HG03558 (cell line): ENCODE data around the gene OAS2.
"Not testable (repeated sequence)": the region's sequence is repeated elsewhere in the genome, so short reads cannot be mapped to it uniquely, and the experiment has no call there.

Experiments
- ATAC-seq: cut with Tn5 transposase; IDR thresholded peaks from one replicate; pipeline ENCODE4 v1.9.1; 2021; ENCODE audit warnings: moderate number of reproducible peaks; ENCODE audit not compliant: unreplicated experiment; ENCODE audit errors: extremely low read depth

Gene OAS2

DNA sequence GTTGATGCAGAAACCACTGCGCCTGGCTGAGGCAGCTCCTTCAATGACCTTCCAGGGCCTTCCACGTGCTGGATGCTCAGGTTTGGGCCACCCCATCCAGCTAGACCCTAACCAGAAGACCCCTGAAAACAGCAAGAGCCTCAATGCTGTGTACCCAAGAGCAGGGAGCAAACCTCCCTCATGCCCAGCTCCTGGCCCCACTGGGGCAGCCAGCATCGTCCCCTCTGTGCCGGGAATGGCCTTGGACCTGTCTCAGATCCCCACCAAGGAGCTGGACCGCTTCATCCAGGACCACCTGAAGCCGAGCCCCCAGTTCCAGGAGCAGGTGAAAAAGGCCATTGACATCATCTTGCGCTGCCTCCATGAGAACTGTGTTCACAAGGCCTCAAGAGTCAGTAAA, 29.5 kb upstream of the OAS2 start:
- ATAC-seq: no peak

DNA sequence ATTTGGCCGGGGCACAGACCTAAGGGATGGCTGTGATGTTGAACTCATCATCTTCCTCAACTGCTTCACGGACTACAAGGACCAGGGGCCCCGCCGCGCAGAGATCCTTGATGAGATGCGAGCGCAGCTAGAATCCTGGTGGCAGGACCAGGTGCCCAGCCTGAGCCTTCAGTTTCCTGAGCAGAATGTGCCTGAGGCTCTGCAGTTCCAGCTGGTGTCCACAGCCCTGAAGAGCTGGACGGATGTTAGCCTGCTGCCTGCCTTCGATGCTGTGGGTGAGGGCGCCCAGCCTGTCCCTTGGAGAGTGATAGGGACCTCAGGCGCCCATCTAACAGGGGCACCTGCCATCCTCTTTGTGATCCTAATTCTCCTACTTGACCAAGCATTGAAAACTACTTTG, 27.6 kb upstream of the OAS2 start:
- ATAC-seq: no peak

DNA sequence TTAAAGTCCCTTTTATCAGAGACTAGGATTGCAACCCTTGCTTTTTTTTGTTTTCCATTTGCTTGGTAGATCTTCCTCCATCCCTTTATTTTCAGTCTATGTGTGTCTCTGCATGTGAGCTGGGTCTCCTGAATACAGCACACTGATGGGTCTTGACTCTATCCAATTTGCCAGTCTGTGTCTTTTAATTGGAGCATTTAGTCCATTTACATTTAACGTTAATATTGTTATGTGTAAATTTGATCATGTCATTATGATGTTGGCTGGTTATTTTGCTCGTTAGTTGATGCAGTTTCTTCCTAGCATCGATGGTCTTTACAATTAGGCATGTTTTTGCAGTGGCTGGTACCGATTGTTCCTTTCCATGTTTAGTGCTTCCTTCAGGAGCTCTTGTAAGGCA, 21.2 kb upstream of the OAS2 start:
- not testable (repeated sequence) for ATAC-seq

DNA sequence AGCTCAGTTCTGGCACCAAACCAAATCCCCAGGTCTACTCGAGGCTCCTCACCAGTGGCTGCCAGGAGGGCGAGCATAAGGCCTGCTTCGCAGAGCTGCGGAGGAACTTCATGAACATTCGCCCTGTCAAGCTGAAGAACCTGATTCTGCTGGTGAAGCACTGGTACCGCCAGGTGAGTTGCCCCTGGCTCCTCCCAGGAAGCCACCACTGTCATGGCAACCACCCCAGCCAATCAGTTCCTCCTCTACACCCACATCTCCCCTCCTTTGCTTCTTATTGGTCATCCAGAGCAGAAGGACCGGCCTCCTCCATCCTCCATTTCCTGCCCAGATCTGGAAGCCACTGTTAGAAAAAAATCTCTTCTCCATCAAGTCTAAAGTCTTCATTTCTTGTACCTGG, 17.2 kb upstream of the OAS2 start:
- no peak for ATAC-seq

DNA sequence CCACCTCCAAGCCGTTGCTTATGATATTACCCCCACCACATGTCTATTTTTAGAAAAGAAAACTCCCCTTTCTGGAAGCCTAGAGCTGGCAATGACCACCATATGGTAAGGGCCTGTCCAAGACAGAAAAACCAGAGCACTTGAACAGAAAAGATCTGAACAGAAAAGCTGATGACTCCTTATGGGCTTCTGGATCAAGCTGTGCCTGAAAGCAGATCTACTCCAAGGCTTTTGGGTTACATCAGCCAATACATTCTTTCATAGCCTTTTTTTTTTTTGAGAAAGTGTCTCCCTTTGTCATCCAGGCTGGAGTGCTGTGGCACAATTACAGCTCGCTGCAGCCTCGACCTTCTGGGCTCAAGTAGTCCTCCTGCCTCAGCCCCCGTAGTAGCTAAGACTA, 16.8 kb upstream of the OAS2 start:
- ATAC-seq: no peak

DNA sequence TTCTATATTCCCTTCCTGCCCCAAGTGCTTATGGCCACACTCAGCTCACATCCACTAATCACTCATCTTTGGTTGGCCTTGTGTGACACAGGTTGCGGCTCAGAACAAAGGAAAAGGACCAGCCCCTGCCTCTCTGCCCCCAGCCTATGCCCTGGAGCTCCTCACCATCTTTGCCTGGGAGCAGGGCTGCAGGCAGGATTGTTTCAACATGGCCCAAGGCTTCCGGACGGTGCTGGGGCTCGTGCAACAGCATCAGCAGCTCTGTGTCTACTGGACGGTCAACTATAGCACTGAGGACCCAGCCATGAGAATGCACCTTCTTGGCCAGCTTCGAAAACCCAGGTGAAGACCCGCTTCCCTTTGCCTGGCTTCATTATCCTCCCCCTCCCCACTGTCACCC, 15.8 kb upstream of the OAS2 start:
- ATAC-seq: no peak

DNA sequence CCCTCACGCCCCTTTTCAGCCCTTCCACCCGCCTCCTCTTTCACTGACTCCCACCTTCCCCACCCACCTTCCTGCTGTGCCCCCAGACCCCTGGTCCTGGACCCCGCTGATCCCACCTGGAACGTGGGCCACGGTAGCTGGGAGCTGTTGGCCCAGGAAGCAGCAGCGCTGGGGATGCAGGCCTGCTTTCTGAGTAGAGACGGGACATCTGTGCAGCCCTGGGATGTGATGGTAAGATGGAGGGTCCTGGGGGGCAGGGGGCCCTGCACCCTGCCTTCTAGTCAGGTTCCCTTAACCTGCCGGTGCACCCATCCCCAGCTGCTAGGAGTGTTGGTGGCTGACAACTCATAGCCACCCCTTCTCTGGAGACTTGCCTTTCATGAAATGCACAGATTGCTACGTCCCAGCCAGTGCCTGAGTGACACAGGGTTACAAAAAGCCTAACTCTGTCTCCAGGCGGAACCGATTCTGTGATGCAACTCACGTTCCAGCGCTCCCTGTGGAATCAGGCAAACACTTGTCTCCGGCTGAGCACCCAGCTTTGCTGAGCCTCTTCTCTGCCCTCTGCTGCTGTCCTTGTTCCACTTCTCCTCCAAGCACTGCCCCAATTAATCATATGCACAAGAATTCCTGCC, 15.0 kb upstream of the OAS2 start:
- ATAC-seq: no peak

DNA sequence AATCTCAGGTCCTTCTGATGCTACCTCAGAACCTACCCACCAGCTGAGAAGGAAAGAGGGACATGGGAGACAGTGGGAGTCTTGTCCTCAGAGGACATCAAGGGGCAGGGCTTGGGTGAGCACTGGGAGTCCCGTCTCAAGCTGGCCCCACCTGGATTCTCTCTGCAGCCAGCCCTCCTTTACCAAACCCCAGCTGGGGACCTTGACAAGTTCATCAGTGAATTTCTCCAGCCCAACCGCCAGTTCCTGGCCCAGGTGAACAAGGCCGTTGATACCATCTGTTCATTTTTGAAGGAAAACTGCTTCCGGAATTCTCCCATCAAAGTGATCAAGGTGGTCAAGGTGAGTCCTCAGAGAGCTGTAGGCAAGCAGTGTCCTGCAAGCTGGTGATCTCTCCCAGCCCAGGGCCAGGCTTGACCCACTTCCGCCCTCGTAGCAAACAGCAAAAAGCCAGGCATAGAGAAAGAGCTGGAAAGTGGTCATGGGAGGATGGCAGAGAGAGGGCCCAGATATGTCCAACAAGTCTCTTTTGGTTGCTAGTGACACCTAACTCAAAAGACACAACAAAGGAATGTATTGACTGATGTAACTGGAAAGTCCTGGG, 14.2 kb upstream of the OAS2 start:
- ATAC-seq: no peak

DNA sequence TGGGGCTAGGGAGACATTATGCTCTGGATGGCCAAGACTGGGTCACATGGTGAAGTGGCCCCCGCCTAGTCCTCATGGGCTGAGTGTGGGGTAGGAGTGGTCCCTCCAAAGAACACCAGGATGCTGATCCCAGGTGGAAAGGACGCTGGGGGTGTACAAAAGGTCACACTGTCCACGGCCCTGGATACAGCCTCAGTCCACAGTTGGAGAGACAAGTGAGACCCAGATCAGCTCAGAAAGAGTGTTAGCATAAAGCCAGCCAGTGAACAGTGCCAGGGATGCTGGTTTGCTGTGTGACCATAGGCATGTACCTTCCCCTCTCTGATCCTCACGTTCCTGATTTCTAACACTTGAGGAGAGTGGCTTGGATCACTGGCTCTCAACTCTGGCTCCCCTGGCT, 13.4 kb upstream of the OAS2 start:
- no peak for ATAC-seq

DNA sequence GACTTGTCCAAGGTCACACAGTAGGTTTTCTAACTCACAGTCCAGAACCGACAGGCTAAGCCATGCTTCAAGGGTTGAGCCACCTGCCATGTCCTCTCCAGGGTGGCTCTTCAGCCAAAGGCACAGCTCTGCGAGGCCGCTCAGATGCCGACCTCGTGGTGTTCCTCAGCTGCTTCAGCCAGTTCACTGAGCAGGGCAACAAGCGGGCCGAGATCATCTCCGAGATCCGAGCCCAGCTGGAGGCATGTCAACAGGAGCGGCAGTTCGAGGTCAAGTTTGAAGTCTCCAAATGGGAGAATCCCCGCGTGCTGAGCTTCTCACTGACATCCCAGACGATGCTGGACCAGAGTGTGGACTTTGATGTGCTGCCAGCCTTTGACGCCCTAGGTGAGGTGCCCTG, 12.7 kb upstream of the OAS2 start:
- ATAC-seq: no peak

DNA sequence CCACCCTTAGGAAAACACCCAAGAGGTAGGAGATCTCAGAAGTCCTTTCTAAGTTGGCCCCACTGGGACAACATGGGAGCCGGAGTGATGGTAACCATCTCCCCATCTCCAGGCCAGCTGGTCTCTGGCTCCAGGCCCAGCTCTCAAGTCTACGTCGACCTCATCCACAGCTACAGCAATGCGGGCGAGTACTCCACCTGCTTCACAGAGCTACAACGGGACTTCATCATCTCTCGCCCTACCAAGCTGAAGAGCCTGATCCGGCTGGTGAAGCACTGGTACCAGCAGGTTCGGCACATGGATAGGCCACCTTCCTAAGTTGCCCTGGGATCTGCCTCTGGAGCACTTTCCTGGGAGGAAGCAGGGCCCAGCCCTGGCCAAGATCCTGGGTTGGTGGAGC, 11.0 kb upstream of the OAS2 start:
- no peak for ATAC-seq

DNA sequence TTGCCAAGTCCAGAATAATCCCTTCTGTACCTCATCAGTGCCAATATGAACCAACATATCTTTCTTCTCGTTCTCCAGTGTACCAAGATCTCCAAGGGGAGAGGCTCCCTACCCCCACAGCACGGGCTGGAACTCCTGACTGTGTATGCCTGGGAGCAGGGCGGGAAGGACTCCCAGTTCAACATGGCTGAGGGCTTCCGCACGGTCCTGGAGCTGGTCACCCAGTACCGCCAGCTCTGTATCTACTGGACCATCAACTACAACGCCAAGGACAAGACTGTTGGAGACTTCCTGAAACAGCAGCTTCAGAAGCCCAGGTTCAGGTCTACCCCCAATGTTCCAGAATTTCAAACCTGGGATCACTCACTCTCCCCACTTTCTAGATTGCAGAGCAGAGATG, 10.5 kb upstream of the OAS2 start:
- ATAC-seq: no peak

DNA sequence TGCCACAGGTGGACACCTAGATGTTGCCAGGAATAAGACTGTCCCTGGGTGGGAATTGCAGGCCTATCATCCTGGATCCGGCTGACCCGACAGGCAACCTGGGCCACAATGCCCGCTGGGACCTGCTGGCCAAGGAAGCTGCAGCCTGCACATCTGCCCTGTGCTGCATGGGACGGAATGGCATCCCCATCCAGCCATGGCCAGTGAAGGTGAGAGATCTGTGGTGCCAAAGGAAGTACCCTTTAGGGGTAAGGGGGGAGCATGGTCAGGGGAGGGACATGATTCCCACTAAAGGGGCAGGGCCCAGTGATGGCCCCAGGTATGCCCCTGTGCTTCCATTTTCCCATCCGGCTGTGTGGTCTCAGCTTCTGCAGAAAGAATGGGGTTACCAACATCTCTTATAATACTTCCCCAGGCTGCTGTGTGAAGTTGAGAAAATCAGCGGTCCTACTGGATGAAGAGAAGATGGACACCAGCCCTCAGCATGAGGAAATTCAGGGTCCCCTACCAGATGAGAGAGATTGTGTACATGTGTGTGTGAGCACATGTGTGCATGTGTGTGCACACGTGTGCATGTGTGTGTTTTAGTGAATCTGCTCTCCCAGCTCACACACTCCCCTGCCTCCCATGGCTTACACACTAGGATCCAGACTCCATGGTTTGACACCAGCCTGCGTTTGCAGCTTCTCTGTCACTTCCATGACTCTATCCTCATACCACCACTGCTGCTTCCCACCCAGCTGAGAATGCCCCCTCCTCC, 8.6 kb upstream of the OAS2 start:
- ATAC-seq: no peak

DNA sequence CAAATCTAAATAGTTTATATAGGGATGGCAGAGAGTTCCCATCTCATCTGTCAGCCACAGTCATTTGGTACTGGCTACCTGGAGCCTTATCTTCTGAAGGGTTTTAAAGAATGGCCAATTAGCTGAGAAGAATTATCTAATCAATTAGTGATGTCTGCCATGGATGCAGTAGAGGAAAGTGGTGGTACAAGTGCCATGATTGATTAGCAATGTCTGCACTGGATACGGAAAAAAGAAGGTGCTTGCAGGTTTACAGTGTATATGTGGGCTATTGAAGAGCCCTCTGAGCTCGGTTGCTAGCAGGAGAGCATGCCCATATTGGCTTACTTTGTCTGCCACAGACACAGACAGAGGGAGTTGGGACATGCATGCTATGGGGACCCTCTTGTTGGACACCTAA, 7.9 kb upstream of the OAS2 start:
- no peak for ATAC-seq

DNA sequence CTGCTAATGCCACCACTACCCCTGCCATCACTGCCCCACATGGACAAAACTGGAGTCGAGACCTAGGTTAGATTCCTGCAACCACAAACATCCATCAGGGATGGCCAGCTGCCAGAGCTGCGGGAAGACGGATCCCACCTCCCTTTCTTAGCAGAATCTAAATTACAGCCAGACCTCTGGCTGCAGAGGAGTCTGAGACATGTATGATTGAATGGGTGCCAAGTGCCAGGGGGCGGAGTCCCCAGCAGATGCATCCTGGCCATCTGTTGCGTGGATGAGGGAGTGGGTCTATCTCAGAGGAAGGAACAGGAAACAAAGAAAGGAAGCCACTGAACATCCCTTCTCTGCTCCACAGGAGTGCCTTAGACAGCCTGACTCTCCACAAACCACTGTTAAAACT, 7.1 kb upstream of the OAS2 start:
- ATAC-seq: no peak

DNA sequence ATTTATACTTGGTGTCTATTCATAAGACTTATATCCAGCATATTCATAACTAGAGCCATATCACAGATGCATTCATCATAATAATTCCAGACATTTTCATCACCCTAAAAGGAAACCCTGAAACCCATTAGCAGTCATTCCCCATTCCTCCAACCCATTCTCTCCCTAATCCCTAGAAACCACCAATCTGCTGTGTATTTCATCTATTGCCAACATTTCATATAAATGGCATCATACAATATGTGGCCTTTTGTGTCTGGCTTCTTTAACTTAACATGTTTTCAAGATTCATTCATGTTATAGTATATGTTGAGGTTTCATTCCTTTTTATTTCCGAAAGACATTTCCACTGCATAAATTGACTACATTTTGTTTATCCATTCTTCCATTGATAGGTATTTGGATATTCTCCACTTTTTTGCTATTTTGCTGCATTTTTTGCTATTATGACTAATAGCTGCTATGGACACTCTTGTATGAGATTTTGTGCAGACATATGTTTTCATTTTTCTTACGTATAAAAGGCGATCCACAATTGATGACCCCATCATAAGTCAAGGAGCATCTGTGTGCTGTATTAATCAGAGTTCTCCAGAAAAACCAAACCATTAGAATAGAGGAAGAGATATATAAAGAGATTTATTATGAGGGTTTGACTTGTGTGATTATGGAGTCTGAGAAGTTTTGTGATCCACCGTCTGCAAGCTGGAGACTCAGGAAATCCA, 5.1 kb upstream of the OAS2 start:
- ATAC-seq: no peak

DNA sequence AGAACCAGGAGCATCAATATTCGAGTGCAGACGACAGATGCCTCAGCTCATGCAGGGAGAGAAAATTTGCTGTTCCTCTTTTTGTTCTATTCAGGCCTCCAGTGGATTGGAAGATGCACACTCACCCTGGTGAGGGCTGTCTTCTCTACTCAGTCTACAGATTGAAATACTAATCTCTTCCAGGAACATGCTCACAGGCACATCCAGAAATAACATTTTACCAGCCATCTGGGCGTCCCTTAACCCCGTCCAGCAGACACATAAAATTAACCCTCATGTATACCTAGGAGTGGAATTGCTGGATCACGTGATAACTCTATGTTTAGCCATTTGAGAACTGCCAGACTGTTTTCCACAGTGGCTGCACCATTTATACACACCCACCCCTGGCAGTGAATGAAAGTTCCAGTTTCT, 4.5 kb upstream of the OAS2 start:
- no peak for ATAC-seq

DNA sequence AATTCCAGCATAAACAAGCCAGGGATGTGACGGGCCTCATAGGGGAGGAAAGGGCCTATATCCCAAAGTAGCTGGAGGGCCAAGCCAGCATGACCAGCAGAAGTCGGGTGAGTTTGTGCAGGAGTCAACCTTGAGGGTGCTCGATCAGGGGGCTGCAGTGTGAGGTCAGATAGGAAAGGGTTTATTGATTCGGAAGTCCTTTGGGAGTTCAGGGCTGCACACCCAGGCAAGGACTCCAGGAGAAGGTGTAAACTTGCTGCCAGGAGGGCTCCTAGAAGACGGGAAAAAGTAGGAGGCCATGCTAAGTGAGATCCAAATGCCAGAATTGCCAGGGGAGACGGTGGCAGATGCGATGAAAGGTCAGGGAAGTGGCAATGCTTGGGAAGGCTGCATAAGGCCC, 3.4 kb upstream of the OAS2 start:
- no peak for ATAC-seq

DNA sequence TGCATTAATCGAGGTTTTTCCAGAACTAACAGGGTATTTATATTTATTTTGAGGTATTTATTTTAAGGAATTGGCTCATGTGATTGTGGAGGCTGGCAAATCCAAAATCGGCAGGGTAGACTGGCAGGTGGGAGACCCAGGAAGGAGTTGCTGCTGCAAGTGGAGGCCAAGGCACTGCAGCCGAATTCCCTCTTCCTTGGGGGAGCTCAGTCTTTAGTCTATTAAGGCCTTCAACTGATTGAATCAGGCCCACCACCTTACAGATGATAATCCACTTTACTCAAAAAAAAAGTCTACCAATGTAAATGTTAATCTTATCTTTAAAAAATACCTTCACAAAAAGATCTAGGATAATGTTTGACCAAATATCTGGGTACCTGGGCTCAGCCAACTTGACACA, 1.2 kb upstream of the OAS2 start:
- no peak for ATAC-seq

DNA sequence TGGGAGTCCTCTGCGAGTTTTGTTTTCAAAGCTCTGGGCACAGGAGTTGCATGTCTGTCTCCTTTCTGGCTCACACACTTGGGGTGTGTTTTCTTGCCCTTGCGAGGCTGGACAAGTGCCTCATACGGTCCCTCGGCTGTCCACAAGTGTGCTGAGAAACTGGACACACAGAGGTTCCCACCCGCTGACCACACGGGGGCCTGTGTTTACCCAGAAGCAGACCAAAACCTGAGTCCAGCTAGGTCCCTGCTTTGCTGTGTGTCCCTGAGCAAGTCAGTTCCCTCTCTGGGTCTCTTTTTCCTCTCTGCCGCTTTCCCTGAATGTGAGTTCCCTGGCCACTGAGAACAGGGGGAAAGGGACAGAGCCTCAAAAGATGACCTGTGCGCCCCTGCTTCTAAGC, 678 bp upstream of the OAS2 start:
- no peak for ATAC-seq

DNA sequence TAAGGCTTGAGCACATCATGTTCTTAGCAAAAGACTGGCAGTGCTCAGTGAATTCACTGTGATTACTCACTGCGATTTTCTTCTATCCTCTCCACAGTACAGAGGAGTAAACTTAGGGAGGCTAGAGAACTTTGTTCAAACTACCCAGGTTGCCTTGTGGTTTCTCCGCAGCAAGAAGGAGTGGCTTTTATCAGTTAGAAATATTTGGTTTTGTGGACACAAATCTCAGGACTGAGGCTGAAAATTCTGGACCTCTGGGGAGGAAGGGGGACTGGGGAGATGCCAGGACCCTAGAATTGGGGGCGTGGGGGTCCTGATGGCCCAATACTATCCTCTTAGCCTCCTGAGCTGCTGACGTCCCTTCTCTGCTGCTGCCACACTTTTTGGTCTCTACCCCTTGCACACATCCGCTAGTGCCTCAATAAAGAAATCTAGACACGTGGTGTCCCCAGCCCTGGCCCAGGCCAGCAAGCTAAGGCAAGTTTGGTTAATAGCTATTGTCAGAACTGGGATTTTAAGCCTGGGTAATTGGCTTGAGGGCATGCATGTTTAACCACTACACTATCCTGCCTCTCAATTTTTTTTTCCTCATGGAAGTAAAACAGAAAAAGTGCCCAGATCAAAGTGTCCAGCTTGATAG, 842 bp downstream of the OAS2 start:
- ATAC-seq: no peak
